ENCODE results near the gene RICTOR.

DNA sequence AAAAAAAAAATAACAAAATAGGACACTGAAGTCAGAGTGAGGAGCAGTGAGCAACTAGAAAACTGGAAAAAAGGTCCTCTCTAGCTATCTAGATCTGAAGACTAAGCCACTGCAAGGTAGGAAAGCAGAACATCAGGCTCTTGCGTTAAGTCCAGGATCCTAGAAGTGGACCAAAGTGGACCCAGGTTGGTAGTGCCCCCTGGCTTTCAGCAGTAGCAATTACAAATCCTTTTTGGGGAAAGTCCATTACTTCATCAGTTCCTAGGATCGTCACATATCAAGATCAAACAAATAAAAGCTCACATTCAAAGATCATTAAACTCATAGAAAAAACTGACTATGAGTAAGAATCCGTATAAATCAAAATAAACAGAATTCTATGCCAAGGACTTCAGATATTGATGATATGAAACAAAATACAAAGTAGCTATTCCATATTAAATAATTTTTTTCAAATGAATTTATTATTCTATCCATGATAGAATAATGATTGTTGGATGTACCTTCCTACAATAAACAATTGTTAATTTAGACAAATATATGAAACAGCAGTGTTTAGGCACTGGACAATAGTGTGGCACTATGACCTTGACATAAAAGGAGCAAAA, 6.5 kb upstream of the RICTOR start:
- TF ChIP-seq, protein P1, sequence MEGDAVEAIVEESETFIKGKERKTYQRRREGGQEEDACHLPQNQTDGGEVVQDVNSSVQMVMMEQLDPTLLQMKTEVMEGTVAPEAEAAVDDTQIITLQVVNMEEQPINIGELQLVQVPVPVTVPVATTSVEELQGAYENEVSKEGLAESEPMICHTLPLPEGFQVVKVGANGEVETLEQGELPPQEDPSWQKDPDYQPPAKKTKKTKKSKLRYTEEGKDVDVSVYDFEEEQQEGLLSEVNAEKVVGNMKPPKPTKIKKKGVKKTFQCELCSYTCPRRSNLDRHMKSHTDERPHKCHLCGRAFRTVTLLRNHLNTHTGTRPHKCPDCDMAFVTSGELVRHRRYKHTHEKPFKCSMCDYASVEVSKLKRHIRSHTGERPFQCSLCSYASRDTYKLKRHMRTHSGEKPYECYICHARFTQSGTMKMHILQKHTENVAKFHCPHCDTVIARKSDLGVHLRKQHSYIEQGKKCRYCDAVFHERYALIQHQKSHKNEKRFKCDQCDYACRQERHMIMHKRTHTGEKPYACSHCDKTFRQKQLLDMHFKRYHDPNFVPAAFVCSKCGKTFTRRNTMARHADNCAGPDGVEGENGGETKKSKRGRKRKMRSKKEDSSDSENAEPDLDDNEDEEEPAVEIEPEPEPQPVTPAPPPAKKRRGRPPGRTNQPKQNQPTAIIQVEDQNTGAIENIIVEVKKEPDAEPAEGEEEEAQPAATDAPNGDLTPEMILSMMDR (conservative IDR thresholded peaks at IDR 0.05 in 1 of 2, IDR thresholded peaks at IDR 0.05 in 1 of 2; ENCODE audit: low read depth in 1 of 2, low read length in 2 of 2) = peak; percentile 93 to 94
- TF ChIP-seq EZH2 (IDR thresholded peaks at IDR 0.05; ENCODE audit: low read length, missing control alignments) = no peak
